ENCODE data around the gene CXCR4.
A peak's percentile ranks its signal among the peaks of the same experiment; 100 is the strongest.

The CXCR4 gene

DNA sequence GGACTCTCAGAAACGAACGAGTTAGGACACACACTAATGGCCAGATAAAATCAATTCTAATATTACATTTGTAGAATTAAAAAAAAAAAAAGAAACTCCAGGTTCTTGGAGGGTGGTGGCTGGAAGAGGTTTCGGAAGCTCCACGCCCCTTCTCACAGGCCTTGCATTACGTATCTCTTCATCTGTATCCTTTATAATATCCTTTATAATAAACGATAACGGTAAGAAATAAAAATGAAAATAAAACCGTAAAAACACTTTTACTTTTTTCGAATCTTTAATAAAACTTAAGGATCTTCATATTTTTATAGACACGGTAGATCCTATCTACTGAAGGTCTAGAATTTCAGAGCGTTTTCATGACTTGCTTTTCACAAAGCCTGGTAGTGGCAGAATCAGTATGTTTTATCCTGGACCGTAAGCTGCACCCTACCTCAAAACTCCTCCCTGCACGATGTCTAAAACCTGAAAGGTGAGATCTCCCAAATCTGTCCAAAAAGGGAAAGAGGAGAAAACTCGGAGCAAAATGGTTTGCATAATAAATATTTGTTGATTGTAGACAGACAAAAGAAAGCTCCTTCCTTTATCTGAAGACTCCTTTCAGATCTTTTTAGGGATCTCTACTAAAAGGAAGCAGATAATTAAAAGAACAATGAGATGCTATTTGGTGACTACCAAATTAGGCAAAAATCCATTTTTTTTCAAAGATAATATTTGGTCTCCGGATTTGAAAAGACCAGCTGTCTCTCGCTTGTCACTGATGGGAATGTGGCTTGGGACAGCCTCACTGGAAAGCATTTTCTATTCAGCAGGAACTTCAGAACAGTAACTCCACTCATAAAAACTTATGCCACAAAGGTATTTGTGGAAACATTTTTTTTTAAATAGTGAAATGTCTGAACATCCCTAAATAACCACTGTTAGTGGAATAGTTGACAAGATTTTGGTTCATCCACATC is 2.0 kb upstream of the CXCR4 start:
- DNase-seq, result no peak
- Histone ChIP-seq H3K4me3 (ENCODE audit: low read depth, low read length) (peak overlapping the region; percentile 47), H3K4me1 (no peaks in the 10 kb centered on the region), H3K36me3 (no peaks in the 10 kb centered on the region), H3K27me3 (peaks cover 15% of the 10 kb centered on the region), H3K9me3 (no peaks in the 10 kb centered on the region)
- TF ChIP-seq, protein P1, sequence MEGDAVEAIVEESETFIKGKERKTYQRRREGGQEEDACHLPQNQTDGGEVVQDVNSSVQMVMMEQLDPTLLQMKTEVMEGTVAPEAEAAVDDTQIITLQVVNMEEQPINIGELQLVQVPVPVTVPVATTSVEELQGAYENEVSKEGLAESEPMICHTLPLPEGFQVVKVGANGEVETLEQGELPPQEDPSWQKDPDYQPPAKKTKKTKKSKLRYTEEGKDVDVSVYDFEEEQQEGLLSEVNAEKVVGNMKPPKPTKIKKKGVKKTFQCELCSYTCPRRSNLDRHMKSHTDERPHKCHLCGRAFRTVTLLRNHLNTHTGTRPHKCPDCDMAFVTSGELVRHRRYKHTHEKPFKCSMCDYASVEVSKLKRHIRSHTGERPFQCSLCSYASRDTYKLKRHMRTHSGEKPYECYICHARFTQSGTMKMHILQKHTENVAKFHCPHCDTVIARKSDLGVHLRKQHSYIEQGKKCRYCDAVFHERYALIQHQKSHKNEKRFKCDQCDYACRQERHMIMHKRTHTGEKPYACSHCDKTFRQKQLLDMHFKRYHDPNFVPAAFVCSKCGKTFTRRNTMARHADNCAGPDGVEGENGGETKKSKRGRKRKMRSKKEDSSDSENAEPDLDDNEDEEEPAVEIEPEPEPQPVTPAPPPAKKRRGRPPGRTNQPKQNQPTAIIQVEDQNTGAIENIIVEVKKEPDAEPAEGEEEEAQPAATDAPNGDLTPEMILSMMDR (IDR thresholded peaks at IDR 0.05; ENCODE audit: low read depth, low read length), result no peak

DNA sequence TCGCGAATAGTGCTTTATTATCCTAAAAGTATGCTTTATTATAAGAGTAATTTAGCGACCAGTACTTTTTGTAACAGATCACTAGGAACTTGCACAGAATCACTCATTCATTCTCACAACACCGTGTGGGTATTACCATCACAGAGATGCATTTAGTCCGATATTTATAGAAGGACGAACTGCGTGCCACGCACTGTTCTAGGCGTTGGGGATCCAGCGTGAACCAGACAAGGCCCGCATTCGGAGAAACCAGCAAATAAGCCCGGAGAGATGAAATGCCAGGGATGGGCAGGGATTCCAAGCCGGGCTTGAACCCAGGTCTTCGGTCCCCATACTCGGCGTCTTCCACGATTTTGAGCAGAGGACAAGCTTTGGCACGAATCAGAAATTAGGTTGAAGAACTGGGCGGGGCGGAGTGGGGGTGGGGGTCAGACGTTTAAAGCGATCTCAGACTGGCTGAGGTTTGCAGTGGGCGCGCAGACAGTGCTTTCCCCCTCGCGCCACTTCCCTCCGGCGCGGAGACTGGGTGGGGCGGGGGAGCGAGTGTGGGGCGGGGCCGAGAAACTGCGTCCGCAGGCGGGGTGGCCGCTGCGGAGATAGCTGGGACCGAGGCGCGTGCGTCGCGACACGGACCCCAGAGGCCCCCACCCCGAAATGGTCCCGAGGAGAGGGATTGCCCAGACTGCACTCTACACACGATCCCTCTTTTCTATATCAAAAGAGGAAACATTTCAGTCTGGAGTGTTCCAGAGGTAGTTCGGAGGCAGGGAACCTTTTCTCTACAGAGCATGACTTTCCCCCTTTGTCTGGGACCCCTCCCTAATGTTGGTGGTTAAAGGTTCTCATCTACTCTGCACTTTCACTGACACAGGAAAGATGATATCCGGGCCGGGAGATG is 1.1 kb upstream of the CXCR4 start:
- peaks cover 18% of the 10 kb centered on the region for H3K27me3 ChIP-seq
- no peaks in the 10 kb centered on the region for H3K36me3 ChIP-seq
- no peaks in the 10 kb centered on the region for H3K4me1 ChIP-seq
- H3K4me3 ChIP-seq (ENCODE audit: low read depth, low read length), result peak overlapping the region; percentile 47
- no peaks in the 10 kb centered on the region for H3K9me3 ChIP-seq
- DNase-seq, result peak; percentile 27
- TF ChIP-seq, protein P1 (IDR thresholded peaks at IDR 0.05; ENCODE audit: low read depth, low read length), result no peak

DNA sequence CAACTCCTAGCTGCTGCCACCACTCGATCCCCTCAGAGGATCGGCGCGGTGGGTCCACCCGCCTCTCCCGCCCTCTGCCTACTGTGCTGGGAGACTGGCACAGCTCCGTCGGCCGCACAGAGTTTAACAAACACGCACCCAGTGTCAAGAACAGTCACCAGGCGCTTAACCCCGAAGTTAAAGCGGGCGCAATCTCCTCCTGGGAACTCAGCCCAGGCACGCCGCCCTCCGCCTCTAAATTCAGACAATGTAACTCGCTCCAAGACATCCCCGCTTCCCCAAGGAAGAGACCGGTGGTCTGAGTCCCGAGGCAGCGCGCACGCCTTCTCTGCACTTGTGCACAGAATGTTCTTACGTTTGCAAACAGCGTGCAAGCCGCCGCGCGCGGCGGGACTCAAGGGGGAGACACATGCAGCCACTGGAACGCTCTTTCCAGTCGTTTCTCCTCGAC is 533 bp downstream of the CXCR4 start:
- no peaks in the 10 kb centered on the region for H3K36me3 ChIP-seq
- peak; percentile 45 for DNase-seq
- peaks cover 18% of the 10 kb centered on the region for H3K27me3 ChIP-seq
- TF ChIP-seq, protein P1 (IDR thresholded peaks at IDR 0.05; ENCODE audit: low read depth, low read length), result peak; percentile 13; the same call in 1 of the 2 replicates
- peaks cover 4% of the 10 kb centered on the region for H3K4me1 ChIP-seq
- H3K9me3 ChIP-seq, result no peaks in the 10 kb centered on the region
- H3K4me3 ChIP-seq (ENCODE audit: low read depth, low read length), result peak overlapping the region; percentile 47

DNA sequence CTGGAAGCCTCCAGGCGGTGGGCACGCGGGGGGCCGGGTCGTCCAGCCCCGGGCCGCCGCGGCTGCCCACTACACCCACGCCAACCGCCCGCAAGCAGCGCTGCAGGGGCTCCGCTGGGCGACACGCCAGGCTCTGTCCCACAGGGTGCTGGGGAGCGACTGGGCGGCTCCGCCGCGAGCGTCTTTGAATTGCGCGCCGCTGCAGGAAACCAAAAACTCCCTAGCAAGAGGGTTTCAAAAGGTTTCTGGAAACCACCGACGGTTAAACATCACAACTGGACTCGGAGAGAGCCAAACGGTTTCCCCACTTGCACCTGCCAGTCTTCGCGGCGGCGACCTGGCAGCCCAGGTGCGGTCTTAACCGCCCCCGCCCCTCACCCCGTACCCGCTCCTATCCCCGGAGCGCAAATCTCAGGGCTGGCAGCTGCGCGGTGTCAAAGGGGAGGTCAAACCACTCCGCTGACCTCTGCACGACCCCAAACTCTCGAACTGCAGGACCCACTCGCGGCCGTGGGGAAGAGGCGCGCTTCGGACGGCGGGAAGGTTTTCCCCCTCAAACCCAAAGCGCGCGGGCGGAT is 1.0 kb downstream of the CXCR4 start:
- DNase-seq, result no peak
- Histone ChIP-seq H3K27me3 (peaks cover 18% of the 10 kb centered on the region), H3K4me3 (ENCODE audit: low read depth, low read length) (peak overlapping the region; percentile 47), H3K36me3 (no peaks in the 10 kb centered on the region), H3K4me1 (peaks cover 4% of the 10 kb centered on the region), H3K9me3 (no peaks in the 10 kb centered on the region)
- TF ChIP-seq, protein P1 (IDR thresholded peaks at IDR 0.05; ENCODE audit: low read depth, low read length), result no peak

DNA sequence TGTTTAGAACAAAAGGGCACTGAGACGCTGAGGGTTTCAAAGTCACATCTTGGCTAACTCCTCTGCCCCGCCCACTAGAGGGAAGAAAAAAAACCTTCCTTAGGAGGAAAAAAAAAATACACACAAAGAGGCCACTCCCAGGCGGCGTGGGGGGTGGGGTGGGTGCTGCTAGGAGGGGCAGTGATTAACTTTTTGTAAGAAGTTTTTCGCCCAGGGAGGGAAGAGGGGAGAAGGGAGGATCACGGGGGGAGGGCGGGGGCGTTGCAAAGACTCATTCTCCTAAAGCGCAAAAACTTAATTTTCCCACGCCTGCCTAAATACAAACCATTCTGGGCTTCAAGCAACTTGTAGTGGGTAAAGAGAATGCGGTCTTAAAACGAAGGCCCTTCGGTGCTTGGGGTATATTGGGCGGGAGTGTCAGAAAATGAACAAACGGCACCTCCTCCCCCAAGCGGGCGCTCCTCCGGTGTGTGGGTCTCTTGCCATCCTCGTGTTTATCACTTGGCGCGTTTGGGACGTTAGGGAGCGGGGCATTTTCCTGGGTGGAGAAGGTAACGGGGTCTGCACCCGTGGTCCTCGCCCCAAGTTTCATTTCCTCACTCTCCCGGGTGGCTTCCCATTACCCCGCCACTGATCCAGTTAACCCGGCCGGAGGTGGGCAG is 1.7 kb downstream of the CXCR4 start:
- H3K4me3 ChIP-seq (ENCODE audit: low read depth, low read length), result peak overlapping the region; percentile 47
- H3K4me1 ChIP-seq, result peaks cover 4% of the 10 kb centered on the region
- peaks cover 18% of the 10 kb centered on the region for H3K27me3 ChIP-seq
- DNase-seq, result no peak
- TF ChIP-seq, protein P1 (IDR thresholded peaks at IDR 0.05; ENCODE audit: low read depth, low read length), result no peak
- no peaks in the 10 kb centered on the region for H3K36me3 ChIP-seq
- no peaks in the 10 kb centered on the region for H3K9me3 ChIP-seq

Measured in BE2C (cell line).